Gastrocnemius medialis (tissue), 4 donors: ENCODE measurements around the gene TAS2R4. TPM values are rescaled to one million over a fixed set of nuclear protein-coding genes. Genes with fewer than 3 reads are reported as not detected.
"Not testable (repeated sequence)": the region's sequence is repeated elsewhere in the genome, so short reads cannot be mapped to it uniquely, and the experiment has no call there.

Source experiments
- ATAC-seq, 2 donors: fragments of 150-250 bp; one replicate each; pipeline ENCODE4 v1.9.1; 2016
- DNase-seq, 2 donors: peaks; one replicate each; pipeline ENCODE4 v3.0.0-alpha.2; 2019
- H3K27ac ChIP-seq, 4 donors: fragments of 200-600 bp; sonication (generic); 1 replicate in 1 of 4; 2 replicates in 3 of 4; pipeline ENCODE4 v1.5.1; 2016 to 2018; ENCODE audit warnings: mild to moderate bottlenecking in 2 of 4, moderate library complexity in 1 of 4
- H3K27me3 ChIP-seq, 3 donors: fragments of 200-600 bp; sonication (generic) in 2 of 3; 1 replicate in 1 of 3; 2 replicates in 2 of 3; pipeline versions ENCODE4 v1.5.1 to v1.6.0; 2016 to 2019; ENCODE audit warnings: mild to moderate bottlenecking in 1 of 3, moderate library complexity in 1 of 3
- H3K36me3 ChIP-seq, 2 donors: fragments of 200-600 bp; sonication (generic) in 1 of 2; one replicate each; pipeline ENCODE4 v1.5.1; 2017 to 2018
- H3K4me1 ChIP-seq, 2 donors: fragments of 200-600 bp; sonication (generic) in 1 of 2; one replicate each; pipeline ENCODE4 v1.5.1; 2016 to 2017; ENCODE audit warnings: mild to moderate bottlenecking in 2 of 2
- H3K4me3 ChIP-seq, 4 donors: fragments of 200-600 bp; sonication (generic) in 3 of 4; 1 replicate in 1 of 4; 2 replicates in 3 of 4; pipeline ENCODE4 v1.5.1; 2016 to 2019; ENCODE audit warnings: mild to moderate bottlenecking in 2 of 4
- H3K9me3 ChIP-seq, 3 donors: fragments of 200-600 bp; sonication (generic) in 2 of 3; 1 replicate in 1 of 3; 2 replicates in 2 of 3; pipeline ENCODE4 v1.5.1; 2016 to 2019
- CTCF ChIP-seq, 5 experiments: fragments of 450-650 bp in 3 of 5; fragments of 200-600 bp in 2 of 5; sonication (generic) in 2 of 5; IDR thresholded peaks in 4 of 5; conservative IDR thresholded peaks in 1 of 5; 1 replicate in 4 of 5; 2 replicates in 1 of 5; pipeline ENCODE4 v1.5.1; 2016 to 2019; ENCODE audit warnings: antibody characterized with exemption in 5 of 5, mild to moderate bottlenecking in 3 of 5, moderate library complexity in 3 of 5
- POLR2A ChIP-seq, 2 donors: fragments of 450-650 bp; IDR thresholded peaks; one replicate each; pipeline ENCODE4 v1.6.1; 2017; ENCODE audit warnings: antibody characterized with exemption in 2 of 2, mild to moderate bottlenecking in 2 of 2, moderate library complexity in 2 of 2
- in situ Hi-C, 4 donors: fragments of 200-750 bp; cut with MboI; loops; one replicate each; pipeline versions ENCODE4 v1.15.0 to v1.8.0; 2017; ENCODE audit warnings: low sequenced_read_pairs in 4 of 4
- intact Hi-C: fragments of 100-400 bp; cut with DNase I; formaldehyde crosslinking; loops from one replicate; pipeline ENCODE4 v1.15.1; 2023; ENCODE audit warnings: low total_unique reads
- total RNA-seq, 4 donors: library from RNA; depleted of rRNA; stranded (reverse); fragments of >200 nt; gene quantifications; one replicate each; pipeline versions ENCODE4 v1.1.0 to v1.2.3, GENCODE V29; 2016

Gene TAS2R4
- total RNA-seq, 4 donors from 2014 or later = 0.09 to 1.4 TPM; not detected in 2

GRCh38 chr7:141763797-141764196 is 12.7 kb upstream of the TAS2R4 start, which contains the start of gene TAS2R3:
Gene TAS2R3, plus strand, starts transcription at chr7:141764097. Its CDS starts 62 bp downstream, at chr7:141764159.
- no peaks in the 10 kb centered on the region for H3K4me1 ChIP-seq
- TF ChIP-seq CTCF (IDR thresholded peaks at IDR 0.05 in 4 of 5, conservative IDR thresholded peaks at IDR 0.05 in 1 of 5) = no peak
- no peak for TF ChIP-seq POLR2A (IDR thresholded peaks at IDR 0.05)
- in situ Hi-C loops (no loop called here), intact Hi-C loops (no loop called here)
- peaks cover 0 to 21% of the 10 kb centered on the region in 2 donors for H3K36me3 ChIP-seq
- H3K27me3 ChIP-seq = no peaks in the 10 kb centered on the region
- ATAC-seq (no peak), DNase-seq (no peak)
- H3K9me3 ChIP-seq = no peaks in the 10 kb centered on the region
- H3K4me3 ChIP-seq = no peak within 1 kb of the TSS
- H3K27ac ChIP-seq = no peak within 1 kb of the TSS

DNA sequence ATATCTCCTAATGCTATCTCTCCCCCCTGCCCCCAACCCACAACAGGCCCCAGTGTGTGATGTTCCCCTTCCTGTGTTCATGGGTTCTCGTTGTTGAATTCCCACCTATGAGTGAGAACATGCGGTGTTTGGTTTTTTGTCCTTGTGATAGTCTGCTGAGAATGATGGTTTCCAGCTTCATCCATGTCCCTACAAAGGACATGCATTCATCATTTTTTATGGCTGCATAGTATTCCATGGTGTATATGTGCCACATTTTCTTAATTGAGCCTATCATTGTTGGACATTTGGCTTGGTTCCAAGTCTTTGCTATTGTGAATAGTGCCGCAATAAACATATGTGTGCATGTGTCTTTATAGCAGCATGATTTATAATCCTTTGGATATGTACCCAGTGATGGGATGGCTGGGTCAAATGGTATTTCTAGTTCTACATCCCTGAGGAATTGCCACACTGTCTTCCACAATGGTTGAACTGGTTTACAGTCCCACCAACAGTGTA is 6.3 kb upstream of the TAS2R4 start:
- H3K9me3 ChIP-seq, H3K4me3 ChIP-seq, DNase-seq, in situ Hi-C loops, H3K27ac ChIP-seq, H3K27me3 ChIP-seq, H3K4me1 ChIP-seq, H3K36me3 ChIP-seq, ATAC-seq, intact Hi-C loops: not testable (repeated sequence)

DNA sequence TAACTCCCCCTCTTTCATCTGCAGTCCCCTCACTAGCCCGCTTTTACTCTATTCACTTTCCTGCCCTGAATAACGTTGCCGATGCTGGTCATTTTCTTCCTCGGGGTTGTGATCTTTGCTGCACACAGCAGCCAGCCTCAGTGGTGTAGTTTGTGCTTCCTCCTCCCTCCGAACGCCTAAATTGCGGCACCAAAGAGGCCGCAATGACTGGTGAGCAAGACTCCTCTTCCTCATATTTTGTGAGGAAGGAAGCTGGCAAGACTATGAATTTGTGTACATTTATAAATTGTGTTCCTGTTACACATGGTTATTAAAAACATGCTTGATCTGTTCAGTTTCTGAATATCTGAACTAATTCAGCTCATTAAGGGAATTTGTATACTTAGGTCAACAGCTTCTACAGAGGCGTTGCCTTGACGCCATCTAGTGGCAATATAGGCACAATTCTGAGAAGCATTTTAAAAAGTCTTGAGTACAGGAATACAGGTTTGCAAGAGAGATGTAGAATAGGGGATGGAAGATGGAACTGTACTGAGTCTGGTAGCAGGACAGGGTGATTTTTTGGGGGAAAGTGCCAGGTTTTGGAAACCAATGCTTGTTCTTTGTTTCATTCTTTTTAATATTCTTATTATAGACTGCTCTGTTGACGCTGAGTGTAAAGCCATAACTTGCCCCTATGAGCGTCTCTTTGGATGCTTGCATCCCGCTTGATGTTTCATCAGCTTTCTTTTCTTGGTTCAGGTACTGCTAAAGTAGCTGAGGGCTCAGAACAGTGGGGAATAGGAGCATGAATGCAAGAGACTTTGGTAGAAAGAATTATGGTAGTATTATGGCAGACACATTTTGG is 9.5 kb downstream of the TAS2R4 start:
- Histone ChIP-seq H3K4me1 (no peaks in the 10 kb centered on the region), H3K4me3 (no peak overlapping the region), H3K27me3 (no peaks in the 10 kb centered on the region), H3K27ac (no peak overlapping the region), H3K9me3 (no peaks in the 10 kb centered on the region), H3K36me3 (no peaks in the 10 kb centered on the region)
- TF ChIP-seq POLR2A (IDR thresholded peaks at IDR 0.05) (no peak), CTCF (IDR thresholded peaks at IDR 0.05 in 4 of 5, conservative IDR thresholded peaks at IDR 0.05 in 1 of 5) (peak in 4 of 5 experiments; percentile 27 to 64 (median 38))
- intact Hi-C loops (no loop called here), in situ Hi-C loops (no loop called here)
- ATAC-seq (no peak), DNase-seq (no peak)

DNA sequence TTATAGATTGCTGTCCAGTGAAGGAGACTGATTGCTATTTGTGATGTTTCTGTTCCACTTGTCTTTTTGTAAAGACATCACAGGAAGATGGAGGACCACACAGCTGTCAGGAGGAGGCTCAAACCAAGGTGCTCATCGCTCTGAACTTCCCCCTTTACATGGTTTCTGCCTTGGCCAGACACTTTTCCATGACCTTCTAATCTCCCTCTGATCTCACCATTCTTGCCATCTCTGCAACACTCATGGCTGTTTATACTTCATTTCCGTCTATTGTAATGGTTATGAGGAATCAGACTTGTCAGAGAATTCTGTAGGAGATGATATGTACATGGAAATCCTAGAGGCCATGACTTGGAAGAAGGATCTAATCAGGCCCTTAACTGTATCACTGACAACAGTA is 11.8 kb downstream of the TAS2R4 start:
- intact Hi-C loops = no loop called here
- no peaks in the 10 kb centered on the region for H3K9me3 ChIP-seq
- DNase-seq (no peak), ATAC-seq (no peak)
- in situ Hi-C loops = no loop called here
- H3K4me1 ChIP-seq = no peaks in the 10 kb centered on the region
- no peak overlapping the region for H3K27ac ChIP-seq
- H3K4me3 ChIP-seq = no peak overlapping the region
- H3K36me3 ChIP-seq = no peaks in the 10 kb centered on the region
- TF ChIP-seq CTCF (IDR thresholded peaks at IDR 0.05 in 4 of 5, conservative IDR thresholded peaks at IDR 0.05 in 1 of 5) (no peak), POLR2A (IDR thresholded peaks at IDR 0.05) (no peak)
- no peaks in the 10 kb centered on the region for H3K27me3 ChIP-seq

DNA sequence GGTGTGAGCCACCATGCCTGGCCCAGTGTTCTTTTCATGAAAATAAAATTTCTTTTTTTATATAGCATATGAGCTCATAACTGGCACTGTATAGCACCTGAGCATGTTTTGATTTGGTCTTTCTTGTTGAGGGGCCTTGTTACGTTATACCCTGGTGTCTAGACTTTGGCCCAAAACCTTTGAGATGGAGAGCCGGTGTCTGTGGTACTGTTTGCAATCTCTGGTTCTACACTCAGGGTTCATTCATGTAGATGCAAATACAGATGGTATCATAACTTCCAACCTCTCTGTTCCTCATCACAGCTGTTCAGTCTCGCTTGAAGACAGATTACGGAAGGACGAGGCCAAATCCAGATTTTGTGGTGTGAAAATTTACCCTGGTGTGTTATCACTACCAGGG is 13.4 kb downstream of the TAS2R4 start, which contains the start of gene TAS2R5:
Gene TAS2R5 (plus strand): TSS at position 301 of the 400 bp plus-strand sequence. CDS start 145 bp downstream, outside the sequence.
- H3K27me3 ChIP-seq = no peaks in the 10 kb centered on the region
- no peak for DNase-seq
- TF ChIP-seq CTCF (IDR thresholded peaks at IDR 0.05 in 4 of 5, conservative IDR thresholded peaks at IDR 0.05 in 1 of 5) = no peak
- TF ChIP-seq POLR2A (IDR thresholded peaks at IDR 0.05) = no peak
- no peaks in the 10 kb centered on the region for H3K36me3 ChIP-seq
- no peaks in the 10 kb centered on the region for H3K9me3 ChIP-seq
- intact Hi-C loops = no loop called here
- ATAC-seq = no peak
- H3K27ac ChIP-seq = no peak within 1 kb of the TSS
- H3K4me1 ChIP-seq = no peaks in the 10 kb centered on the region
- H3K4me3 ChIP-seq = no peak within 1 kb of the TSS
- in situ Hi-C loops = no loop called here
